GM18526 (cell line): ENCODE results near the gene C11orf86.

Experiments
- POLR2A ChIP-seq: IDR thresholded peaks from 3 replicates; pipeline ENCODE4 v1.6.1; 2011; ENCODE audit not compliant: insufficient read length; ENCODE audit errors: extremely low read depth

C11orf86 gene

DNA sequence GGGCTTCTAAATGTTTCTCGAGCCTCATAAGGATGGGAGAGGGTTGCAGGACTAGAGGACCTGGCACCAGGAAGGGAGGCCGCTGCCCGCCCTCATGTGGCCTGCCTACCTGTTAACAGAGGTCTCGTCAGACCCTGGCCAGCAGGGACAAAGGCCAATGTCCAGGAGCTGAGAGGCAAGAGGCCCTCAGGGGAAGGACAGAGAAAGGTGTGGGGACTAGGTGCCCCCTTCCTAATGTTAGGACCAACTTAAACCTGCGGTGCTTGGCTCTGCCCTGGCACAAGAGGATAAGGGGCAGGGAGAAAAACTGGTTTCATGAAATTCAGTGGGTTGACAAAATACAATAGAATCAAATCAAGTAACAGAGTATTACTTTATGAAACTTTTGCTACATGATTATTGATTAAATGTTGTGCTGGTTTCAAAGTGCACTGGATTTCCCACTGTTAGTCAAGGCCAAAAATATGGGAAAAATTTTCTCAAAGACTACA is 27.9 kb downstream of the C11orf86 start:
- no peak for TF ChIP-seq POLR2A

DNA sequence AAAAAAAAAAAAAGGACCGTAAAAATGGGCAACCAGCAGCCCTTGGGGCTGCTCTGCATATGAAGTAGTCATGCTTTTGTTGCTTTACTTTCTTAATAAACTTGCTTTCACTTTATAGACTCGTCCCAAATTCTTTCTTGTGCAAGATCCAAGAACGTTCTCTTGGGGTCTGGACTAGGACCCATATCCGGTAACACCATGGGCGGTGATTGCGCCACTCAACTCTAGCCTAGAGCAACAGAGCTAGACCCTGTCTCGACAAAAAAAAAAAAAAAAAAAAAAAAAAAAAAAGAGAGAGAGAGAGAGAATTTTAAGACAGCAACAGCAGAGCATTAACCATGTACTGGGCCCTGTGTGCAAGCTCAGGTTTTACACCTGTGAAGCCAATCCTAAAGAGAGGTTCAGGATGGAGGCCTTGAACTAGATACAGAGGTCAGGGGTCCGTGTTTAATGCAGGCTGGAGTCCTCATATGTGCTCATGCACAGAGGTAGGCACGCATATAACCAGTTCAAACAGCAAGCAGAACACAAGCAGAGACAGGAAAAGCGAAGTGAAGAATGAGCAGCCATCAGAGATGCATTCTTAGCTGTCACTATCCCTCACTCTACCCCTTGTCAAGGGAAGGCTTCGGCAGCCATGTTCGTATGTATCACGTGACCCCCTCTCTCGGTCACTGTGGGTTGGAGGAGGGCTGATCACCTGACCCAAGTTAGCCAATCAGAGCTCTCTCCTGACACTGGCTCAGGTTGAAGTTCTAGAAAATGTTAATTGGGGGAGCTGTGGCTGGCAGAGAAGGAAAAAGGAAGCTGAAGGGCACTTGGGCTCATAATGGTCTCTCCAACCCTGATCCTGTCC is 31.2 kb downstream of the C11orf86 start:
- TF ChIP-seq POLR2A, result no peak

DNA sequence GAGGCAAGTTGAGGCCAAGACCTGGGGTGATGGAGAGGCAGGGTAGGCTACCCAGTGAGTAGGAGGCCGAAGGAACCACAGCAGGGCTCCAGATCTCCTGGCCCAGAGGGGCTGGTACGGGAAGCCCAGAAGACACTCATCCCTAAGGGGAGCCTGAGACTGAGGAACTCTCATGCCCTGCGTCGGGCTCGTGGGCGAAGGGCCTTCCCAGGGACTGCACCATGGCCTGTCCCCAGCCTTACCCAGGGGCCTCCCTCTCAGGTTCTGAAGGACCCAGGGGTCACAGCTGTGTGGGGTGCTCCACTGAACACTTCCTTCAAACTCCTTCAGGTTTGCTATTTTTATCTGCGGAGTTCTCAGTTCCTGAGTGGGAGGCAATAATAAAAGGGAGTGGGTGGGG is 32.0 kb downstream of the C11orf86 start:
- no peak for TF ChIP-seq POLR2A

DNA sequence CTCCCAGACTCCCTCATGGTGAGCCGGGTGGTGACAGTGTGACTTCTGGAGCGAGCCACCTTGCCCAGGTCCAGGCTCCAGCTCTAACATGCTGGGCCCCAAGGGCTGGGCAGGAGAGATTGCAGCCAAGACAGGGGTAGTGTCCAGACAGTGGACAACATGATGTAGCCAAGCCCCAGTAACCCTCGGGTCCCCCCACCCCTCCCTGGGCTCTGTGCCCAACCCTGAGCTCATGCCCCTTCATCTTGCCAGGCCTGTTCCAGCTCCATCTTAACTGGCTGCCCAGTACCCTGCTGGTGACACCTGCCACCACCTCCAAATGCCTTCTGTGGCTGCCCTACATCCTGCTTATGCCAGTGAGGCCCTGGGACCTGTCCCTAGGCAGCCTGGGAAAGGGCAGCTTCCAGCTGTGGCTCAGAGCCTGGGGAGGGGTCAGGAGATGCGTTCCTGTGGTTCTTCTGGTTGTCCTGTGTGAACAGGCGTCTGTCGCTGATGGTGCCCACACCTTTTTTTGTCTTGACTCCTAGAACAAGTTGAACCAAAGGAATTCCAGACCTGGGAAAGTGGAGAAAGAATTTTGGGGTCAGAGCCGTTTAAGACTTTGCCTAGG is 35.3 kb downstream of the C11orf86 start:
- no peak for TF ChIP-seq POLR2A

DNA sequence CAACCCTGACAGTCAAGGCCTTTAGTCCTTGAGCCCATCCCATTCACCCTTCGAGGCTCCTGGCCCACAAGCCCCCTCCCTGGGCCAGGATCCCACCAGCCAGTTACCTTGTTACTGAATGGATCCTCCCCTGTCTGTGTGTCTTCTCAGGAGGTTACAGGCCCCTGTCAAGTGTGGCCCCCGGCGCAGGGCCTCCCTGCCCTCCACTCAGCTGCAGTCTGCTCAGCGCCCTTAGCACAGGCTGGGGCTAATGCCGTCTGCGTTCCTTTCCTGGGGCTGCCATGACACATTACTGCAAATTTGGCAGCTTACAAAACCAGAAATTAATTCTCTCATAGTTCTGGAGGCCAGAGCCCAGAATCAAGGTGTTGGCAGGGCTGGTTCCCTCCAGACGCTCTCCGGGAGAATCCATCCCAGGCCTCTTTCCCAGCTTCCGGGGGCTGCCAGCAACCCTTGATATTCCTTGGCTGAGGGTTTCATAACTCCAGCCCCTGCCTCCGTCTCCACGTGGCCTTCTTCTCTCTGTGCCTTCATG is 38.5 kb downstream of the C11orf86 start:
- TF ChIP-seq POLR2A, result no peak

DNA sequence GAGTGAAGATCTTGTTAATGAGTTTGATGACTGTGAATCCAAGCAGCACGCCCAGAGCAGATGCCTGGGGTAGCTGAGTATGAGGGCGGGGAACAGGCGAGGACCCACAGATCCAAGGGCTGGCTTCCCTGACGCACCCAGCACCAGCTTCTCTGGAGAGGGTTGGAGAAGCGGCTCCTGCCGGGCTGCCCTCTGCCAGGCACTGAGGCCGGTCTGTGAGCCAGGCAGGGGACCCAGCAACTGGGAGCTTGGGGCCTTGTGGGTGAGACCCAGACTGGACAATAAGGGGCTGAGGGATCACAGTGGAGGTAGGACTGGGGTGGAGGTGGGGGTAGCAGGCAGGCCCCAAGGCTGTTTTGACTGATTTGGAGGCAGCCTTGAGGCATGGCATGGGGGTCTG is 39.2 kb downstream of the C11orf86 start:
- TF ChIP-seq POLR2A, result no peak

DNA sequence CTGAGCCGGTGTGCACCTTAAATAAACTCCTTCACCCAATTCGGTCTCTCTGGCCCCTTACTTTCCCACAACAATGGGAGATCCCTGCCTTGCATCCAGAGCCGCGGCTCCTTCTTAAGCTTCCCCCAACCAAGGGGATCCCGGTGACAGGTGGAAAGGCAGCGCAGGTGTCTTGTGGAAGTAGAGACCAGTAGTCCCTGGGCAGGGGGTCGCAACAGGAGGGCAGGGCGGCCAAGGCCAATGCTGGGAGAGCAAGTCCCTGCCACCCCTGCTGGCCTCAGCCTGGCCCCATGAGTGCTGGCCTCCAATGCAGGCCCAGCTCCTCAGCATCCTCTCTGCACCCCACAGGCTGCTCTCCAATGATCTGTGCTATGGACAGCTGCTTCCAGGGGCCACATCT is 39.9 kb downstream of the C11orf86 start:
- no peak for TF ChIP-seq POLR2A

DNA sequence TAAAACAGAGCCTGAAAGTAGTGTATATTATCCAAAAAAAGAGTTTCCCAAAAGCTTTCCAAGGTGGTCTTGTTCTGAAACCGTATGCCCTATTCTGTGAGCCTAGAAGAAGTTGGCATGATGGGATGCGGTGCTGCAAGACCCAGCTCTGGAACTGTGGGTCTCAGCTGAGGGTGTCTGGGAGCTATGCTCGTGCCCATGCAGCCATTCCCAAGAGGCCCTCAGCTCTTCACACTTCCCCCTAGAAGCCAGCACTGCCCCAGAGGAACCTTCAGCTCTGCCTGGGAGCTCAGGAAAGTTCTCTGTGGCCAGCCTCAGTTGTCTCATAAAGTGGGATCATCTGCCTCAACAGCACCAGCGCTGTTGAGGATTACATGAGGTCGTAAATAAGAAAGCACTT is 41.4 kb downstream of the C11orf86 start:
- TF ChIP-seq POLR2A, result no peak

DNA sequence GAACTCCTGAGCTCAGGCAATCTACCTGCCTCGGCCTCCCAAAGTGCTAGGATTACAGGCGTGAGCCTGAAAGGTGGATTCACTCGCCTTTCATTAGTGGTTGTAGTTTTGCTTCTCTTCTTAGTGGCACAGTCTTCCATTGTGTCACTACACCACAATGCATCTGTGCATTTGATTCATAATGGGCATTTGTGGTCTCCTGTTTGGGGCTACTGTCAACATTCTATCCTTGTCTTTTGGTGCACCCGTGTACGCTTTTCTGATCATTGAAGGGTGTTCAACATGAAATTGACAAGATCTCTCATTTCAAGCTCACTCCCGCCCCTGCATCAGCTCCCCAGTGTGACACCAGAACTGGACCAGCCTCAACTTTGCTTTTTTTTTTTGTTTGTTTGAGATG is 45.8 kb downstream of the C11orf86 start:
- TF ChIP-seq POLR2A, result no peak

DNA sequence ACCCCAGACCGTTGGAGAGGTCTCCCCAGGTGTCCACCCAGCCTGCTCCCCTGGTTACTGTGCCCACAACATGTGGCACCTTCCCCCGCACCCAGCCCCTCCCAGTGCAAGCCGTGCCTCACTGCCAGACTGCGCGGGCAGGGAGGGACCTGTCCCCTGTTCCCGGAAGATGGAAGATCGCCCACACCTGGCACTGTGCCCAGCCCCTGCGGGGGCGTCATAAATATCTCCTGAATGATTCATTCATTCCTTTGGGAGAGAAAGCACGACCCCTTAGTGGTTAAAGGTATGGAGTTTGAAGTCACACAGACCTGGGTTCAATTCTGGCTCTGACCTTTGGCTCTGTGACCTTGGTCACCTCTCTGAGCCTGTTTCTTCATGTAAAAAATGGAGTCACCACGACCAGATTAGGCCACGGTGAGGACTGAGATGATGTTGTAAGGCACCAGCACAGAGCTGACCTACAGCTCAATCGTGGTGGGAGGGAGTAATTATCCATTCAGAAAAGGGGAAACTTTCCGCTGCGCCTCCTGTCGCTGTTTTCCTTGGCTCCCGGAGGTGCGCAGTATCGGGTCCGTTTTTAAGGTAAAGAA is 47.3 kb downstream of the C11orf86 start:
- TF ChIP-seq POLR2A, result no peak

DNA sequence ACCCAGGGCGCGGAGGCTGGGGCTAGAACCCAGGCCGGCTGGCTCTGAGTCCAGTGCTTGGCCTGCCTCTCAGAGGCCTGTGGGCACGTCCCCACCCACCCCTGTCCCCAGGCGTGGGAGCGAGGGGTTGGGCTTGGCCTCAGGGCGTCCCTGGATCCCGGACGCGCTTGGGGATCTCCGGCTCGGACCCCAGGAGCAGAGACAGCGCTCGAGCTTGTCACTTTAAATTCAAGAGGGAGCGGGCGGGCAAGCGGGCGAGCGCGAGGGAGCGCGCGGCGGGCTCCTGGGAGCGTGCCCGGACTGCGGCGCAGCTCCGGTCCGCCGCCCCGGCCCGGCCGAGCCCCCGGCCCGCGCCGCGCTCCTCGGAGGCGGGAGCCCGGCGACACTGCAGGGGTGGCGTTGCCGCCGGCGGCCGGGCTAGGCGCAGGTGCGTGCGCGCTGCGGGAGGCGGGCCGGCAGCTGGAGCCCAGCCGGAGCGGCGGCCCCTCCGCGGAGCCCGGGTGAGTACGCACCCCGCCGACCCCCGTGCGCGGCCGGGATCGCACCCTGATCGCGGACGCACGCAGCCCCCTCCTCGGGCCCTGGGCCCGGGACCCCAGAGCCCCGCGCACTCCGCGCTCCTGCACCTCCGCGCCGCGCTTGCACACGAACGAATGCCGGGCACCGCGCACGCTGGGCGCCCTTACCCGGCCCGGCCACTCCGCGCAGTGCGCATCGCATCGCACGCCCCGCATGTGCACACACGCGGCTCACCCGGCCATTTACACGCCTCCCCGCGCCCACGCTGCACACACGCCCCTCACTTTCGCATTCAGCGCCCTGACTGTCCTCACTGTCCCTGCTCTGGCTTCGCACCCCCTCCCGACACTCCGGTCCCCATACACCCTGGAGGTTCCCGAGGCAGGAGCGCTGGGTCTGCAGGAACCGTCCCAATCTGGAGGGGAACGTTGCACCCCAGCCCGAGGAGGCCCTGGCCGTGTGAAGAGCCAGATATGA is 48.2 kb downstream of the C11orf86 start, which contains the start of gene SYT12:
Gene SYT12 (plus strand): TSS at position 174 of the 996 bp plus-strand sequence. CDS start 7,011 bp downstream, outside the sequence.
- TF ChIP-seq POLR2A, result no peak

DNA sequence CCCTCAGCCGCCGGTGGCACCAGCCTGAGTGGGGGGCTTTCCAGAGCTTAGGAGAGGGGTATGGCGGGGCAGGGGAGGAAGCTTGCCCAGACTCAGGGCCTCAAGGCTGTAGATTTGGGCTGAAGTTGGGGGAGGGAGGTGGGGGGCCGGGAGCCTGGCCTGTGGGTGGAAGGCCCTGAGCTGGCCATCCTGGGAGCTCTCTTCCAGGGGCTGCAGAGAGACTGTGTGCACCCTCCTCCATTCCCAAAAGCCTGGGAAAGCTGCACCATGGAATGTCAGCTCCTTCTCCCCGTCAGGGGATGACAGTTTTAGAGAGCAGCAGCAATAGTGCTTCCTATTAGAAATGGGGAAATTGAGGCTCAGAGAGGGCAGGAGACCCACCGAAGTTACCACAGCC is 48.9 kb downstream of the C11orf86 start:
- TF ChIP-seq POLR2A, result no peak

DNA sequence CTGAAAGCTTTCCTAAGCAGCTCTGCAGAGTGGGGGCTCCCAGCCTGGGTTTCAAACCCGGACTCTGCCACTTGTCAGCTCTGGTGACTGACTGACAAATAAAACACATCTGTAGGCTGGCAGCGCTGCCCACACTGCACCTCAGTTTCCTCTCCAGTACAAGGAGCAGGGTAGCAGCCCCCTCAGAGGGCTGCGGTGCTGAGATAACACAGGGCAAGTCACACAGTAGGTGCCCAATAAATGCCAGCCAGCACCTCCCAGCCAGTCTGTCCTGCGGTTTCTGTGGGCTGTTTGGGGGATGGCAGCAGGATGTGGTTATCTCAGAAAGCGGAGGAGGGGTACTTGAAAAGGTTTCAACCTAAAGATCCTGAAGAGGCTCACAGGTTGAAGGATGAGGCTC is 49.3 kb downstream of the C11orf86 start:
- TF ChIP-seq POLR2A, result no peak

DNA sequence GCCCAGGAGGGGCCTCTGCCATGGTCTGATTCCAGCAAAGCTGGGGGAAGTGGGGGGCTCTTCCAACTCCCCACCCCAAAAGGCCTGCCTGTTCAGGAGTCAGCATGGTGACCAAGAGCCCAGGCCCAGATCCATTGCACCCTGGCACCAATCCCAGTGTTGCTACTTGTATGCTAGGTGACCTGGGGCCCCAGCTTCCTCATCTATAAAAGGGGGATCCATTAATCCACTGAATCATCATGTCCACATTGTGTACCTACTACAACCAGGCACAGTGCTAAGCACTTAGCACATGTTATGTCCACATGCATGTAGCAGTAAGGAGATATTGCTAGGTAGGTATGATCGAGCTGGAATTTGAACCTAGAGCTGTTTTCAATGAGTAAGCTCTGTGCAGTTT is 49.9 kb downstream of the C11orf86 start:
- no peak for TF ChIP-seq POLR2A

DNA sequence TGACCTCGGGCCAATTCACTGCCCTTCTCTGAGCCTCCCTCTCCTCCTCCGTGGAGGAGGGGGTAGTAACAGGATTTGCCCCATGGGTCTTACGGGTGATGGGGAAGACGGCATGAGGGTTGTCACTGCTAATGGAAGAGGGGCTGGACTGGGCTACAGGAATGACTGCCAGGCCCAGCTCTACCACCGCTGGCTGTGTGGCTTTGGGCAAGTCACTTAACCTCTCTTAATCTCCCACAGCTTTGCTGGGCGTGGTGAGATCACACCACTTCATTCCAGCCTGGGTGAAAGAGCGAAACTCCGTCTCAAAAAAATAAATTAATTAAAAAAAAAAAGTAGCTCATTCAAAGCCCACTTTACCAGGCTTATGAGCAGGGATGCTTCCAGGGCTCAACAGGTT is 50.6 kb downstream of the C11orf86 start:
- TF ChIP-seq POLR2A, result no peak
